HCT116 (cell line): Measurements from ENCODE around the gene TEX2. TPM values are rescaled to one million over a fixed set of nuclear protein-coding genes. Genes with fewer than 3 reads are reported as not detected.

Experiments used
- ATAC-seq: fragments of 200-7000 bp; cut with Tn5 transposase; 2 replicates; pipeline ENCODE4 v1.9.1; 2020; ENCODE audit warnings: mild to moderate bottlenecking, moderate library complexity
- BruUV-seq: library from RNA; stranded (reverse); fragments of 400-500 nt; replicated peaks from 2 replicates; lab custom pipeline; 2021; lab: Mats Ljungman, UMichigan
- CTCF ChIA-PET: fragments of 300-600 bp; sonication (Branson Sonifier 250); formaldehyde crosslinking; loops from one replicate; lab custom pipeline; 2021; ENCODE audit warnings: antibody characterized with exemption; lab: Charles Lee
- POLR2A ChIA-PET: fragments of 300-600, 350-600 bp; sonication (Branson Sonifier 250); formaldehyde crosslinking; loops from one replicate; lab custom pipeline; 2021; ENCODE audit warnings: antibody characterized with exemption; lab: Charles Lee
- RAD21 ChIA-PET, 2 experiments: fragments of 300-600 bp; sonication (Branson Sonifier 250); formaldehyde crosslinking; loops; one replicate each; lab custom pipeline; 2023; ENCODE audit warnings: low total read pairs in 2 of 2; ENCODE audit not compliant: uncharacterized antibody in 2 of 2, unreplicated experiment in 2 of 2, low non-redundant PET in 1 of 2; lab: Charles Lee
- DNase-seq: peaks from one replicate; pipeline ENCODE4 v3.0.0-alpha.2; 2010; ENCODE audit warnings: low read depth, low spot score
- H2AFZ ChIP-seq: fragments of 200-600 bp; shearing (Covaris generic), sonication (generic); 2 replicates; pipeline ENCODE4 v1.6.1; 2017; ENCODE audit warnings: low read depth, mixed run types, mixed read lengths, antibody characterized with exemption, low read length; ENCODE audit not compliant: poor library complexity, severe bottlenecking
- H3K27ac ChIP-seq: 2 replicates; pipeline ENCODE4 v1.5.1; 2012; ENCODE audit warnings: low read depth, low read length
- H3K27me3 ChIP-seq: fragments of 200-600 bp; sonication (generic); 2 replicates; pipeline ENCODE4 v1.6.1; 2016; ENCODE audit warnings: mixed run types, low read length, mixed read lengths; ENCODE audit not compliant: insufficient read depth
- H3K36me3 ChIP-seq, 2 experiments: fragments of 200-500 bp in 1 of 2; fragments of 200-600 bp in 1 of 2; sonication (Bioruptor generic) in 1 of 2; sonication (generic) in 1 of 2; 2 replicates each; pipeline versions ENCODE4 v1.5.1 to v1.6.1; 2014 to 2016; ENCODE audit warnings: low read length in 2 of 2, inconsistent platforms in 1 of 2, mixed read lengths in 1 of 2, mixed run types in 1 of 2; ENCODE audit not compliant: insufficient read depth in 2 of 2, control insufficient read depth in 1 of 2
- H3K4me1 ChIP-seq, 2 experiments: fragments of 200-600 bp in 1 of 2; sonication (generic) in 1 of 2; 2 replicates each; pipeline versions ENCODE4 v1.5.1 to v1.6.1; 2012 to 2017; ENCODE audit warnings: low read length in 2 of 2, inconsistent platforms in 1 of 2, mild to moderate bottlenecking in 1 of 2, mixed read lengths in 1 of 2, mixed run types in 1 of 2, moderate library complexity in 1 of 2; ENCODE audit not compliant: insufficient read depth in 2 of 2, control insufficient read depth in 1 of 2
- H3K4me2 ChIP-seq: fragments of 200-600 bp; sonication (generic); 2 replicates; pipeline ENCODE4 v1.6.1; 2017; ENCODE audit warnings: mixed run types, low read length, mixed read lengths
- H3K4me3 ChIP-seq, 2 experiments: fragments of 200-600 bp in 1 of 2; sonication (generic) in 1 of 2; replicated peaks in 1 of 2; 2 replicates each; pipeline ENCODE4 v1.5.1; 2011 to 2016; ENCODE audit warnings: low read length in 2 of 2, control low read depth in 1 of 2, low read depth in 1 of 2, mild to moderate bottlenecking in 1 of 2, mixed read lengths in 1 of 2, mixed run types in 1 of 2
- H3K79me2 ChIP-seq: fragments of 200-600 bp; sonication (generic); 2 replicates; pipeline ENCODE4 v1.6.1; 2017; ENCODE audit warnings: mild to moderate bottlenecking, mixed run types, low read length, moderate library complexity, mixed read lengths; ENCODE audit not compliant: insufficient read depth
- H3K9ac ChIP-seq: fragments of 200-600 bp; sonication (generic); 2 replicates; pipeline ENCODE4 v1.6.1; 2016; ENCODE audit warnings: low read length, mixed read lengths
- H3K9me2 ChIP-seq: fragments of 200-600 bp; sonication (generic), shearing (Covaris generic); 2 replicates; pipeline ENCODE4 v1.6.1; 2017; ENCODE audit warnings: mixed run types, mild to moderate bottlenecking, moderate library complexity; ENCODE audit not compliant: insufficient read depth
- H3K9me3 ChIP-seq, 2 experiments: fragments of 200-500 bp in 1 of 2; fragments of 200-600 bp in 1 of 2; sonication (Bioruptor generic) in 1 of 2; sonication (generic) in 1 of 2; 2 replicates each; pipeline ENCODE4 v1.6.1; 2014 to 2017; ENCODE audit warnings: low read length in 2 of 2, mixed read lengths in 2 of 2, inconsistent platforms in 1 of 2, low read depth in 1 of 2, mild to moderate bottlenecking in 1 of 2, mixed run types in 1 of 2, moderate library complexity in 1 of 2; ENCODE audit not compliant: control insufficient read depth in 1 of 2, insufficient read depth in 1 of 2
- H4K20me1 ChIP-seq: fragments of 200-600 bp; sonication (generic), shearing (Covaris generic); 2 replicates; pipeline ENCODE4 v1.6.1; 2017; ENCODE audit warnings: mixed run types, mild to moderate bottlenecking, moderate library complexity; ENCODE audit not compliant: insufficient read depth
- CBX3 ChIP-seq: IDR thresholded peaks from 2 replicates; pipeline ENCODE4 v1.6.1; 2012; ENCODE audit warnings: low read depth
- CEBPB ChIP-seq: IDR thresholded peaks from 2 replicates; pipeline ENCODE4 v1.6.1; 2012; ENCODE audit warnings: low read depth
- EGR1 ChIP-seq: IDR thresholded peaks from 2 replicates; pipeline ENCODE4 v1.6.1; 2012; ENCODE audit warnings: low read depth
- EZH2 ChIP-seq: fragments of 200-600 bp; sonication (generic); IDR thresholded peaks from 2 replicates; pipeline ENCODE4 v1.6.1; 2017; ENCODE audit warnings: antibody characterized with exemption, mixed run types
- EZH2phosphoT487 ChIP-seq: fragments of 200-600 bp; IDR thresholded peaks from 2 replicates; pipeline ENCODE4 v1.6.1; 2018; ENCODE audit warnings: antibody characterized with exemption, borderline replicate concordance
- JUND ChIP-seq: IDR thresholded peaks from 2 replicates; pipeline ENCODE4 v1.6.1; 2012
- POLR2AphosphoS5 ChIP-seq: IDR thresholded peaks from 2 replicates; pipeline ENCODE4 v1.6.1; 2011; ENCODE audit warnings: mild to moderate bottlenecking, low read depth, low read length, moderate library complexity
- RAD21 ChIP-seq: IDR thresholded peaks from 2 replicates; pipeline ENCODE4 v1.6.1; 2012; ENCODE audit warnings: low read depth, mild to moderate bottlenecking
- SP1 ChIP-seq: IDR thresholded peaks from 2 replicates; pipeline ENCODE4 v1.6.1; 2012; ENCODE audit warnings: low read depth
- SRF ChIP-seq: IDR thresholded peaks from 2 replicates; pipeline ENCODE4 v1.6.1; 2012; ENCODE audit warnings: low read depth
- TCF7L2 ChIP-seq: IDR thresholded peaks from 2 replicates; pipeline ENCODE4 v1.7.0; 2011; ENCODE audit warnings: borderline replicate concordance, inconsistent platforms; ENCODE audit not compliant: insufficient read depth, insufficient read length; ENCODE audit errors: extremely low read depth
- ZFX ChIP-seq: fragments of 450-650 bp; IDR thresholded peaks from 2 replicates; pipeline ENCODE4 v1.6.1; 2017
- ZNF274 ChIP-seq: fragments of 200-500 bp; sonication (Bioruptor generic); IDR thresholded peaks from 2 replicates; pipeline ENCODE4 v1.6.1; 2014; ENCODE audit warnings: mild to moderate bottlenecking, low read depth, low read length, inconsistent platforms
- intact Hi-C: fragments of 100-400 bp; cut with micrococcal nuclease; formaldehyde crosslinking; loops from 2 replicates; pipeline ENCODE4 v1.10.0; 2022
- total RNA-seq: library from RNA; stranded (reverse); gene quantifications from one replicate; pipeline ENCODE4 v1.2.1, GENCODE V29; 2021; ENCODE audit not compliant: unreplicated experiment
- TF ChIP-seq, protein P1 (sequence below), 3 experiments: fragments of 200-600 bp in 1 of 3; sonication (generic) in 1 of 3; IDR thresholded peaks in 2 of 3; conservative IDR thresholded peaks in 1 of 3; 2 replicates each; pipeline ENCODE4 v1.5.1; 2012 to 2017; ENCODE audit warnings: low read depth in 2 of 3, low read length in 2 of 3, antibody characterized with exemption in 1 of 3, borderline replicate concordance in 1 of 3, control low read depth in 1 of 3, mild to moderate bottlenecking in 1 of 3, mixed read lengths in 1 of 3, mixed run types in 1 of 3, moderate library complexity in 1 of 3; ENCODE audit not compliant: insufficient read depth in 1 of 3
- TF ChIP-seq, protein P2 (sequence below): IDR thresholded peaks from 2 replicates; pipeline ENCODE4 v1.6.1; 2012
- TF ChIP-seq, protein P3 (sequence below): IDR thresholded peaks from 2 replicates; pipeline ENCODE4 v1.6.1; 2012; ENCODE audit warnings: low read depth

TEX2 gene
- total RNA-seq, 1 experiment from 2014 or later = 24.6 TPM

DNA sequence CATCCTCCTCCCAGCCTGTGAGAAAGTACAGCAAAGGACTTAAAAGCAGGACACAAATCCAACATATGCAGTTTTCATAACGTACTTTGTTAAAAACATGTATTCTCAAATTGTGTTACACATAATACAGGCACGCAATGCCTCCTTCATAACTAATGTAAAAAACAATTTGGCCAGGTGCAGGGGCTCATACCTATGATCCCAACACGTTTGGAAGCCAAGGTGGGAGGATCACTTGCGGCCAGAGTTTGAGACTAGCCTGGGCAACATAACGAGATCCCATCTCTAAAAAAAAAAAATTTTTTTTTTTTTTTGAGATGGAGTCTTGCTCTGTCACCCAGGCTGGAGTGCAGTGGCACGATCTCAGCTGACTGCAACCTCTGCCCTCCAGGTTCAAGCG, 20.4 kb downstream of the TEX2 start:
- RAD21 ChIA-PET = no interaction called here
- no peak for DNase-seq
- Histone ChIP-seq H3K27ac (no peak overlapping the region), H3K27me3 (no peaks in the 10 kb centered on the region), H3K4me2 (no peak overlapping the region), H4K20me1 (no peaks in the 10 kb centered on the region), H3K9me2 (no peaks in the 10 kb centered on the region), H3K4me1 (peaks cover 17 to 20% of the 10 kb centered on the region in 2 experiments), H3K36me3 (no peaks in the 10 kb centered on the region), H2AFZ (no peak overlapping the region), H3K9ac (no peak overlapping the region), H3K4me3 (no peak overlapping the region), H3K9me3 (no peaks in the 10 kb centered on the region), H3K79me2 (peaks cover 31% of the 10 kb centered on the region; the same call in 1 of the 2 replicates)
- TF ChIP-seq, protein P1, sequence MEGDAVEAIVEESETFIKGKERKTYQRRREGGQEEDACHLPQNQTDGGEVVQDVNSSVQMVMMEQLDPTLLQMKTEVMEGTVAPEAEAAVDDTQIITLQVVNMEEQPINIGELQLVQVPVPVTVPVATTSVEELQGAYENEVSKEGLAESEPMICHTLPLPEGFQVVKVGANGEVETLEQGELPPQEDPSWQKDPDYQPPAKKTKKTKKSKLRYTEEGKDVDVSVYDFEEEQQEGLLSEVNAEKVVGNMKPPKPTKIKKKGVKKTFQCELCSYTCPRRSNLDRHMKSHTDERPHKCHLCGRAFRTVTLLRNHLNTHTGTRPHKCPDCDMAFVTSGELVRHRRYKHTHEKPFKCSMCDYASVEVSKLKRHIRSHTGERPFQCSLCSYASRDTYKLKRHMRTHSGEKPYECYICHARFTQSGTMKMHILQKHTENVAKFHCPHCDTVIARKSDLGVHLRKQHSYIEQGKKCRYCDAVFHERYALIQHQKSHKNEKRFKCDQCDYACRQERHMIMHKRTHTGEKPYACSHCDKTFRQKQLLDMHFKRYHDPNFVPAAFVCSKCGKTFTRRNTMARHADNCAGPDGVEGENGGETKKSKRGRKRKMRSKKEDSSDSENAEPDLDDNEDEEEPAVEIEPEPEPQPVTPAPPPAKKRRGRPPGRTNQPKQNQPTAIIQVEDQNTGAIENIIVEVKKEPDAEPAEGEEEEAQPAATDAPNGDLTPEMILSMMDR (IDR thresholded peaks at IDR 0.05 in 2 of 3, conservative IDR thresholded peaks at IDR 0.05 in 1 of 3; ENCODE audit: borderline replicate concordance in 1 of 3, insufficient read depth in 1 of 3, low read depth in 2 of 3, low read length in 2 of 3) = no peak
- TF ChIP-seq CBX3 = no peak
- no peak for TF ChIP-seq ZNF274
- TF ChIP-seq, protein P2, sequence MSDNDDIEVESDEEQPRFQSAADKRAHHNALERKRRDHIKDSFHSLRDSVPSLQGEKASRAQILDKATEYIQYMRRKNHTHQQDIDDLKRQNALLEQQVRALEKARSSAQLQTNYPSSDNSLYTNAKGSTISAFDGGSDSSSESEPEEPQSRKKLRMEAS = no peak
- TF ChIP-seq ZFX = no peak
- no peak for TF ChIP-seq TCF7L2
- no peak for TF ChIP-seq SRF
- no peak for TF ChIP-seq EZH2phosphoT487
- TF ChIP-seq, protein P3, sequence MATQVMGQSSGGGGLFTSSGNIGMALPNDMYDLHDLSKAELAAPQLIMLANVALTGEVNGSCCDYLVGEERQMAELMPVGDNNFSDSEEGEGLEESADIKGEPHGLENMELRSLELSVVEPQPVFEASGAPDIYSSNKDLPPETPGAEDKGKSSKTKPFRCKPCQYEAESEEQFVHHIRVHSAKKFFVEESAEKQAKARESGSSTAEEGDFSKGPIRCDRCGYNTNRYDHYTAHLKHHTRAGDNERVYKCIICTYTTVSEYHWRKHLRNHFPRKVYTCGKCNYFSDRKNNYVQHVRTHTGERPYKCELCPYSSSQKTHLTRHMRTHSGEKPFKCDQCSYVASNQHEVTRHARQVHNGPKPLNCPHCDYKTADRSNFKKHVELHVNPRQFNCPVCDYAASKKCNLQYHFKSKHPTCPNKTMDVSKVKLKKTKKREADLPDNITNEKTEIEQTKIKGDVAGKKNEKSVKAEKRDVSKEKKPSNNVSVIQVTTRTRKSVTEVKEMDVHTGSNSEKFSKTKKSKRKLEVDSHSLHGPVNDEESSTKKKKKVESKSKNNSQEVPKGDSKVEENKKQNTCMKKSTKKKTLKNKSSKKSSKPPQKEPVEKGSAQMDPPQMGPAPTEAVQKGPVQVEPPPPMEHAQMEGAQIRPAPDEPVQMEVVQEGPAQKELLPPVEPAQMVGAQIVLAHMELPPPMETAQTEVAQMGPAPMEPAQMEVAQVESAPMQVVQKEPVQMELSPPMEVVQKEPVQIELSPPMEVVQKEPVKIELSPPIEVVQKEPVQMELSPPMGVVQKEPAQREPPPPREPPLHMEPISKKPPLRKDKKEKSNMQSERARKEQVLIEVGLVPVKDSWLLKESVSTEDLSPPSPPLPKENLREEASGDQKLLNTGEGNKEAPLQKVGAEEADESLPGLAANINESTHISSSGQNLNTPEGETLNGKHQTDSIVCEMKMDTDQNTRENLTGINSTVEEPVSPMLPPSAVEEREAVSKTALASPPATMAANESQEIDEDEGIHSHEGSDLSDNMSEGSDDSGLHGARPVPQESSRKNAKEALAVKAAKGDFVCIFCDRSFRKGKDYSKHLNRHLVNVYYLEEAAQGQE = no peak
- TF ChIP-seq CEBPB = no peak
- TF ChIP-seq EGR1 = no peak
- no peak for TF ChIP-seq SP1
- TF ChIP-seq RAD21 = no peak
- TF ChIP-seq JUND = no peak
- no peak for TF ChIP-seq EZH2
- no peak for TF ChIP-seq POLR2AphosphoS5
- CTCF ChIA-PET = no interaction called here
- no peak for ATAC-seq
- intact Hi-C loops = no loop called here
- BruUV-seq = no TSS peak
- POLR2A ChIA-PET = no interaction called here
